Activated gamma-delta T cell treated with anti-CD3 and anti-CD28 coated beads, Interleukin-2, amount 50 U/mL, for 16 hours (primary cell): ENCODE data around the gene TNFSF13.
A peak's percentile ranks its signal among the peaks of the same experiment; 100 is the strongest.

Experiments
- DNase-seq: peaks from one replicate; pipeline ENCODE4 v3.0.0-alpha.2; 2020; ENCODE audit warnings: low read depth

TNFSF13 gene

DNA sequence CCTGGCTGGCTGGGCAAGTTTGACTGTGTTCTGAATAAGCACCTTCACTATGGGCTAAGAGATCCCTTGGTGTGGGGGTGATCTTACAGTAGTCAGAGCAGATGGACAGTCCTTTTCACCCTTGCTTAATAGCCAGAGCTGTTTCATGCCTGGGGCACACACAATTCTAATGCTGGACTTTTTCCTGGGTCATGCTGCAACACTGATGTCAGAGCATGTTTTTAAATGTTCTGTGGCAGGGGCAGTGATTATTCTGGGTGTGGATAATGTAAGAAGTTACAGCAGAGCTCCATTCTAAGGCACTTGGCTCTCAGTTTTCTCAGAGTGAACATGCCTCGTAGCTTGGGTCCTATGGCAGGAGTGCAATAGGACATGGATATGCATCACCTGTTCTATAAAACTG lies 16.9 kb downstream of the TNFSF13 start:
- DNase-seq = no peak

DNA sequence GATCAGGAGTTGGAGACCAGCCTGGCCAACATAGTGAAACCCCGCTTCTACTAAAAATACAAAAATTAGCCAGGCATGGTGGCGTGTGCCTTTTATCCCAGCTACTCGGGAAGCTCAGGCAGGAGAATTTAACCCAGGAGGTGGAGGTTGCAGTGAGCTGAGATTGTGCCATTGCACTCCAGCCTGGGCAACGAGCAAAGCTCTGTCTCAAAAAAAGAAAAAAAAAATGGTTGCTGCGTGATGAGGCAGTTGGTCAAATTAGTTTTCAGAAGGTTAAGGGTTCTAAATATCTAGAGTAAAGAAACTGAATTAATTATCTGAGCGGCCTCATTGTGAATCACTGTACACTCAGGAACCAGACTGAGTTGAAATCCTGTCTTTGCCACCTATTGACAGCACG lies 17.4 kb downstream of the TNFSF13 start:
- no peak for DNase-seq

DNA sequence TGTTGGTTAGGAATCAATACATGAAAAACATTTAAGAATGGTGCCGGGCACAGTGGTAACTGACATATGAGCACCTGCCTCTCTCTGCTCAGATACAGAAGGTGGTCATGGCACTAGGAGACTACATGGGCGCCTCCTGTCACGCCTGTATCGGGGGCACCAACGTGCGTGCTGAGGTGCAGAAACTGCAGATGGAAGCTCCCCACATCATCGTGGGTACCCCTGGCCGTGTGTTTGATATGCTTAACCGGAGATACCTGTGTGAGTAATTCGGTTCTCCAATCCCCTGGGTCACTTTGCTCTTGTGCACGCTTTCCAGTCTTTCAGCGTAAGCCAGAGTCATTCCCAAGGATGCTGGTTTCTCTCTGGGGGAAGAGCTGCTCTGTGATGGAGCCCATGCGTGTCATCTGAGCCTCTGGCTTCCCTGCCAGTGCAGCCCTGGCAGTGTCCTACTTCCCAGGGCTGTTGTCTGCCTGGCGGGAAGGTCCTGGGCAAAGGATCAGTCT lies 17.9 kb downstream of the TNFSF13 start:
- no peak for DNase-seq

DNA sequence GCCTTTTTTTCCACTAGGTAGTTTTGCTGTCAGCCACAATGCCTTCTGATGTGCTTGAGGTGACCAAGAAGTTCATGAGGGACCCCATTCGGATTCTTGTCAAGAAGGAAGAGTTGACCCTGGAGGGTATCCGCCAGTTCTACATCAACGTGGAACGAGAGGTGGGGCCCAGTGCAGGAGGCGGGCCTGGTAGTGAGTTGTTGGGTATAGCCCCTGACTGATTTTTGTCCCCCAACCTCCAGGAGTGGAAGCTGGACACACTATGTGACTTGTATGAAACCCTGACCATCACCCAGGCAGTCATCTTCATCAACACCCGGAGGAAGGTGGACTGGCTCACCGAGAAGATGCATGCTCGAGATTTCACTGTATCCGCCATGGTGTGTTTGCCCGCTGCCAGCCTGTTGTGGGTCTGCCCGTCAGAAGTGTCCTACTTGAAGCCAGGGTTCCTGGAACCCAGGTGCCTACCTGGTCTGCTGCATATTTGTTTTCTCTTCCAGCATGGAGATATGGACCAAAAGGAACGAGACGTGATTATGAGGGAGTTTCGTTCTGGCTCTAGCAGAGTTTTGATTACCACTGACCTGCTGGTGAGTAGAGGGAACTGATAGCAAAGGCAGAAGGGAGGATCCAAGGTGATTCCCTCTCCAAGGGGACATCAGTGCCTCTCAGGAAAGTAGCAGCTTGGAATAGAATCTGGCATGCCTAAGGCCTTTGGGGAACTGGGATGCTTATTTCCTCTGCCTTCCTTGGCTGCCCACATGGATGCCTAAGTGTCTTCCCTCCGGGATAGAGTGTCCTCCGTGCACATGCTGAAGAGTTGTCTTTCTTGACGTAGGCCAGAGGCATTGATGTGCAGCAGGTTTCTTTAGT lies 19.0 kb downstream of the TNFSF13 start:
- no peak for DNase-seq

DNA sequence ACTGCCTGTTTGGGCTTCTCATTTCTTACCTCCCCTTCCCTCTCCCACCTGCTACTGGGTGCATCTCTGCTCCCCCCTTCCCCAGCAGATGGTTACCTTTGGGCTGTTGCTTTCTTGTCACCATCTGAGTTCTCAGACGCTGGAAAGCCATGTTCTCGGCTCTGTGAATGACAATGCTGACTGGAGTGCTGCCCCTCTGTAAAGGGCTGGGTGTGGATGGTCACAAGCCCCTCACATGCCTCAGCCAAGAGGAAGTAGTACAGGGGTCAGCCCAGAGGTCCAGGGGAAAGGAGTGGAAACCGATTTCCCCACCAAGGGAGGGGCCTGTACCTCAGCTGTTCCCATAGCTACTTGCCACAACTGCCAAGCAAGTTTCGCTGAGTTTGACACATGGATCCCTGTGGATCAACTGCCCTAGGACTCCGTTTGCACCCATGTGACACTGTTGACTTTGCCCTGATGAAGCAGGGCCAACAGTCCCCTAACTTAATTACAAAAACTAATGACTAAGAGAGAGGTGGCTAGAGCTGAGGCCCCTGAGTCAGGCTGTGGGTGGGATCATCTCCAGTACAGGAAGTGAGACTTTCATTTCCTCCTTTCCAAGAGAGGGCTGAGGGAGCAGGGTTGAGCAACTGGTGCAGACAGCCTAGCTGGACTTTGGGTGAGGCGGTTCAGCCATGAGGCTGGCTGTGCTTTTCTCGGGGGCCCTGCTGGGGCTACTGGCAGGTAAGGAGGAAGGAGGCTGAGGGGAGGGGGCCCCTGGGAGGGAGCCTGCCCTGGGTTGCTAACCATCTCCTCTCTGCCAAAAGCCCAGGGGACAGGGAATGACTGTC lies 20.7 kb downstream of the TNFSF13 start, which contains the start of gene CD68:
Gene CD68 (plus strand): TSS at position 638 of the 833 bp plus-strand sequence. CDS start 40 bp downstream, at position 678.
- DNase-seq = peak; percentile 45

DNA sequence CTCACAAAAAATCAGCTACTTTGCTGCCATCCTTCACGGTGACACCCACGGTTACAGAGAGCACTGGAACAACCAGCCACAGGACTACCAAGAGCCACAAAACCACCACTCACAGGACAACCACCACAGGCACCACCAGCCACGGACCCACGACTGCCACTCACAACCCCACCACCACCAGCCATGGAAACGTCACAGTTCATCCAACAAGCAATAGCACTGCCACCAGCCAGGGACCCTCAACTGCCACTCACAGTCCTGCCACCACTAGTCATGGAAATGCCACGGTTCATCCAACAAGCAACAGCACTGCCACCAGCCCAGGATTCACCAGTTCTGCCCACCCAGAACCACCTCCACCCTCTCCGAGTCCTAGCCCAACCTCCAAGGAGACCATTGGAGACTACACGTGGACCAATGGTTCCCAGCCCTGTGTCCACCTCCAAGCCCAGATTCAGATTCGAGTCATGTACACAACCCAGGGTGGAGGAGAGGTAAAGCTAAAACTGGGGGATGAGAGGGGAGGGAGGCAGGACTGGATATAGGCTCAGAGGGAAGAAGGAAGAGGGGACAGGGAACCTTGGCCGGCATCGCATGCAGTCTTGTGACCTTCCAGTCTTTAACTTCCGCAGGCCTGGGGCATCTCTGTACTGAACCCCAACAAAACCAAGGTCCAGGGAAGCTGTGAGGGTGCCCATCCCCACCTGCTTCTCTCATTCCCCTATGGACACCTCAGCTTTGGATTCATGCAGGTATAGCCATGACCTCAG lies 21.5 kb downstream of the TNFSF13 start:
- DNase-seq = no peak

DNA sequence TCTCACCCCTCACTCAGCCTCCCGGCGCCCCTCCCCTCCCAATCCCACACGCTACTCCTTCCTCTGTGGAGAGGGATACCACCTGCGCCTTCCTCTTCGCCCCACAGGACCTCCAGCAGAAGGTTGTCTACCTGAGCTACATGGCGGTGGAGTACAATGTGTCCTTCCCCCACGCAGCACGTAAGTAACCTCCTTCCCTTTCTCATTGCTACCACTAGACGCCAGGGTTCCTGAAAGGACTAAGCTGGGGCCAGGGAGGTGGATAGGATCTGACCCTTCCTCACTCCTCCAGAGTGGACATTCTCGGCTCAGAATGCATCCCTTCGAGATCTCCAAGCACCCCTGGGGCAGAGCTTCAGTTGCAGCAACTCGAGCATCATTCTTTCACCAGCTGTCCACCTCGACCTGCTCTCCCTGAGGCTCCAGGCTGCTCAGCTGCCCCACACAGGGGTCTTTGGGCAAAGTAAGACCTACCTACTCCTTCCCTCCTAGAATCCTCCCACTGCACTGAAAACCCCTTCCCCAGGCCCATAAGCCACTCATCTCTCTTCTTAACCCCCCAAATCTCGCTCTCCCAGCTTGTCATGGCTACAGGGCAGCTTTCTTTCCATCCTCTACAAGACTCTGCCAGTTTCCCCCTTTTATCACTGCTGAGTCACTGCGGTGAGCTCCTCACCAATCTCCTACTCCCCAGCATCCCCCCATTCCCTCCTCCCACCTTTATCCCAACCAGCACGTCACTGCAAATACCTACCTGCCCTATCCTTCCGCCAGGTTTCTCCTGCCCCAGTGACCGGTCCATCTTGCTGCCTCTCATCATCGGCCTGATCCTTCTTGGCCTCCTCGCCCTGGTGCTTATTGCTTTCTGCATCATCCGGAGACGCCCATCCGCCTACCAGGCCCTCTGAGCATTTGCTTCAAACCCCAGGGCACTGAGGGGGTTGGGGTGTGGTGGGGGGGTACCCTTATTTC lies 22.3 kb downstream of the TNFSF13 start:
- DNase-seq = no peak

DNA sequence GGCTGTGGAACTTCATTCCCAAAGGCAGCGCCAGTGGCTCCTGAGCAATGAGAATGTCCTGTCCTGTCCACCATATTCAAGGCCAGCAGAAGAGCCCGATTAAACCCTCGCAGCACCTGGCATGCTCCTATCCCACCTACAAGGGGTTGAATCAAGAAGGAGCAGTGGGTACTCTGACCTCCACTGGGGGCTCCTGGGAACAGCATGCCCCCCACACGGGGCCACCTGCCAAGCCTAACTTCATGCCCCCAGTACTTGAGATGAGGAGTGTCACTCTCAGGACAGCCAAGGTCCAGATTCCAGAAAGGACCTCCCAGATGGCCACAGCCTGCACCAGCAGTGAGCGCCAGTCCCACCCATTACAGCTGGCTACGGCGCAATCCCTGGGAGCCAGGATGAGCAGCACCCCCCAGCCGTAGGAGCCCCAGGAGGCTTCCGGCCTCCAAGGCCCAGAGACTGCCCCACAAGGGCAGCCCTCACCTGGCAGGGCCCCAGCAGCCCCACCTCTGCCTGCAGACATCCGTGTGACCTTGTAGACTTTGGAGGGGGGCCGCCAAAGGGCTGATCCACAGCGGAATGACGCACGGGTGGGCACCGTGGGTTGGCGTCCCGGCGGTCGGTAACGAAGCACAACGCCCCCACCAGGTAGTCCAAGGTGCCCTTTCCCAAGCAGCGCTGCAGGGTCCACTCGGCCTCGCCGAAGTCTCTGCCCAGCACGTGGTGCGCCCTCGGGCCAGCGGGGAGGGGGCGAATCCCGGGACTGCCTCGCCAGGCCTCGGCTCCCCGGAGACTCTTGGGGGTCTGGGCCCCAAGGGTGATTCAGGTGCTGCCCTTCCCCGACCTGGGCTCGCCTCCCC lies 24.1 kb downstream of the TNFSF13 start:
- DNase-seq = no peak

DNA sequence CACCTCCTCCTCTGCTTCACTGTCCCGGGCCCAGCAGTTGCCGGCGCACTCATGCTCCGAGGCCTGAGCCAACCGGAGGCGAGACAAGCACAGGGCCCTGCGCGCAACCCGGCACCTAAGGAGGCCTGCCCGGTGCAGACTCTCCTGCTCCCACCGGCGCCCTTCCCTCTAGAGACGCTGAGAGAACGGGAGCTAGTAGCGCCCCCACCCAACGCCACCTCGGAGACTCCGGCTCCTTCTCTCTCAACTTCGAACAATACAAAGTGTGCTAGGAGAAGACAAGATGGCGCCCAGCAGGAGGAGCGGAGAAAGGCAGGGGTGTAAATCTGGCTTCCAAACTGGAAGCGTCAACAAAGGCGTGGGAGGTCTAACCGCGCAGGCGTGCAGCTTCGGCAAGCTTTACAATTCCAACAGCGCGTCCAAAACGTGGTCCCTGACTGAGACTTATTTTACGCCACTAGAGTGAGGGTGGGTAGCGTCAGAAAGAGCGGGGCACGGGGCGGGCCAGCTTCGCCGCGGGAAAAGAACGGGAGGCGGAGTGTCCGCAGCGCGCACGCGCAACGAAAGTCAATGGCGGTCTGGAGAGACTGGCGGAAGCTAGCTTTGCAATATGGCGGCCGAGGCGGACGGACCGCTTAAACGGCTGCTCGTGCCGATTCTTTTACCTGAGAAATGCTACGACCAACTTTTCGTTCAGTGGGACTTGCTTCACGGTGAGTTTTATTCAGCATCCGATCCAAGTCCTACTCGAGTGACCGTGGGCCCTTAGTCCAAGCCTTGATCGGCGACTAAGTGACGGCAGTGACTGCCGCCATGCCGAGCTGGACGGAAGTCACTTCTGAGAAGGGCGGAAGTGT lies 24.9 kb downstream of the TNFSF13 start, which contains the start of gene MPDU1:
Gene MPDU1 (plus strand): TSS at position 600 of the 857 bp plus-strand sequence. CDS start 11 bp downstream, at position 611.
- DNase-seq = peak; percentile 90

DNA sequence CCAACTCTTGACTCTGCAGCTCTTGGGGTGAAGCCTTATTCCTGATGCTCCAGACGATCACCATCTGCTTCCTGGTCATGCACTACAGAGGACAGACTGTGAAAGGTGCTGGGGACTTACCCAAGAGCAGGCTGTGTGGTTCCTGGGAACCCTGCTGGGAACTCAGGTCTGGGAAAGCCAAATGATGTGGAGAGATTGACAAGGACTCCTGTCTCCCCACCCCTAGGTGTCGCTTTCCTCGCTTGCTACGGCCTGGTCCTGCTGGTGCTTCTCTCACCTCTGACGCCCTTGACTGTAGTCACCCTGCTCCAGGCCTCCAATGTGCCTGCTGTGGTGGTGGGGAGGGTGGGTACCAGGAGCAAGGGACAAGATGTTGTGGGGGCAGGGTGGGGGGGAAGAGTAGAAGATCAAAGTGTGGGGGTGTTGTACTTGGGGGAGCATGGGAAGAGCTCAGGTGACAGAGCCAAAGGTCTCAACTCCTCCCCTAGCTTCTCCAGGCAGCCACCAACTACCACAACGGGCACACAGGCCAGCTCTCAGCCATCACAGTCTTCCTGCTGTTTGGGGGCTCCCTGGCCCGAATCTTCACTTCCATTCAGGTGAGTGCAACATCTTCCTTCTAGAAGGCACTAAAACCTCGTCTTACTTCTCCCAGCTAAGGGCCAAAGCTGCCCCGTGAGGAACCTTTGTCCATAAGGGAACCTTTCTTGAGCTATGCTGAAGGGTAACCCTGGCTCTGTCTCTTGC lies 28.3 kb downstream of the TNFSF13 start:
- no peak for DNase-seq

DNA sequence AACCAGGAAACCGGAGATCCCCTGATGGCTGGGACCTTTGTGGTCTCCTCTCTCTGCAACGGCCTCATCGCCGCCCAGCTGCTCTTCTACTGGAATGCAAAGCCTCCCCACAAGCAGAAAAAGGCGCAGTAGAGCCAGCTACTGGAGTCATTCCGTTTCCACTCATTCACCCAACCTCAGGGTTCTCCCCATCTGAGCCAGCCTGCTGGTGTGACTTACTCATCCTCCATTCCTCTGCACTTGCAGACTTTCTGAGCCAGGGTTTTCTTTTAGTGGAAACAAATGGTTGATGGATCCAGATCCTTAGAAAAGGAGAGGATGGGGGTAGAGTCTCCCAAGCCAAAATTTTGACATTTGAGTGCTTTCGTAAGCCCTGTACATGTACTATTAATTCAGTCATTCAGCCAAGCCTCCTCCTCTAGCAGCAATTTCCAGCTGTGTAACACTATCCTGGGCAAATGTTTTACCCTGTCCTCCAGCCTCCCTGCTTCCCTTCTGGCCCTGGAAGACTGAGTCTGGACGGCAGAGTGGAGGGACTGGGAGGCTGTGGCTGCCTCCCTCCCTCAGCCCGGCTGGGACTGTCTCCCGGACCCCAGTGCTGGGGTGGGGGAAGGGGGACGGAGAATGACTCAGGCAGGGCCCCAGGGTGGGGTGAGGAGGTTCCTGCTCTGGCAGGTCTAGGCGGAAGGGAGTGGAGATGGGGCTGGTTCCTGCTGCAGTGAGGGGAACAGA lies 29.0 kb downstream of the TNFSF13 start:
- DNase-seq = no peak

DNA sequence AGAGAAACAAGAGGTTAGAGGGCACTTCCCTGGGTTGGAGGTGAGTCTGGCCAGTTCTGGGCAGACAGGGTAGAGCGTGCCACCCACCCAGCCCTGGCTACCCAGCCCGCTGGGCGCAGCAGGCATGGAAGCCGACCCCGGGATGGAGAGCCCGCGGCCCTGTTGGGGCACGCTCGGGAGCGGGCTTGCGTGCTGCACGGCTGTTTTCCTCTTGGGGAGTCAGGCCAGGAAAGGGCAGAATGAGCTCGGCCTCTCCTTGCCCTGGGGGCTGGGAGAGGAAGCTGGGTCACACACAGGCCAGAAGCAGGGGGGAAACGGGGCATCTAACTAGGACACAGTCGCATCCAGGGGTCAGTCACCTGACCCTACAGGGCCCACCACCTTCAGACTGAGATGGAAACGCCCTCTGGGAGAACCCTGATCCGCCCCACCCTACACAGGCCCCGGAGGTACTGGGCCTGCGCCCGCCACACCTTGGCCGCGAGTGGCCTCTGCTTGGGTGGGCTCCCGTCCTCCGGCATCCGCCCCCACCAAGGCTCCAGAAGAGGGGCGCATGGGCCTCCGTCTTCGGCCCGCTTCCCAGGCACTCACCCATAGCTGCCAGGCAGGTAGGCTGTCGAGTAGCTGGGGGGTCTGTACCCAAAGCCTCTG lies 30.1 kb downstream of the TNFSF13 start:
- DNase-seq = no peak

DNA sequence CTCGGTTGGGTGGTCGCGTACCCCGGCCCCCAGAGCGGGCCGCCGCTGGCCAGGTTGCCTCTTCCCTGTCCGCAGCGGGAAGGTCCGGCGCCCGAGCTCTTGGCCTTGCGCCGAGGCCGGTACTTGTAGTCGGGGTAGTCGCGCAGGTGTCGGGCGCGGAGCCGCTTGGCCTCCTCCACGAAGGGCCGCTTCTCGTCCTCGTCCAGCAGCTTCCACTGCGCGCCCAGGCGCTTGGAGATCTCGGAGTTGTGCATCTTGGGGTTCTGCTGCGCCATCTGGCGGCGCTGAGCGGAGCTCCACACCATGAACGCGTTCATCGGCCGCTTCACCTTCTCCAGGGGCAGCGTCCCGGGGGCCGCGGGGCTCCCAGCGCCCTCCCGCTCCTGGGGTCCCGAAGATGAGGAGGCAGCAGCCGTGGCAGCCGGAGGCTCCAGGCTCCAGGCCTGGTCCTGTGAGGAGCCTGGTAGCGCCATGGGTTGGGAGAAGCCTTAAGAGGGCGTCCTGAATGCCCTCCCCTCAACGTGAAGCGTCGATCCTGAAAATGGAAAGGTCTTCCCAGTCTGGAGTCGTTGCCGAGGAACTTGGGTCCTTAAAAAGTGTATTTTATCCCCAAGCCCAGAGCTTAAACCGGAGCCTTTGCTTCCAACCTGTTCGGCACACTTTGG lies 30.8 kb downstream of the TNFSF13 start:
- peak; percentile 49 for DNase-seq

DNA sequence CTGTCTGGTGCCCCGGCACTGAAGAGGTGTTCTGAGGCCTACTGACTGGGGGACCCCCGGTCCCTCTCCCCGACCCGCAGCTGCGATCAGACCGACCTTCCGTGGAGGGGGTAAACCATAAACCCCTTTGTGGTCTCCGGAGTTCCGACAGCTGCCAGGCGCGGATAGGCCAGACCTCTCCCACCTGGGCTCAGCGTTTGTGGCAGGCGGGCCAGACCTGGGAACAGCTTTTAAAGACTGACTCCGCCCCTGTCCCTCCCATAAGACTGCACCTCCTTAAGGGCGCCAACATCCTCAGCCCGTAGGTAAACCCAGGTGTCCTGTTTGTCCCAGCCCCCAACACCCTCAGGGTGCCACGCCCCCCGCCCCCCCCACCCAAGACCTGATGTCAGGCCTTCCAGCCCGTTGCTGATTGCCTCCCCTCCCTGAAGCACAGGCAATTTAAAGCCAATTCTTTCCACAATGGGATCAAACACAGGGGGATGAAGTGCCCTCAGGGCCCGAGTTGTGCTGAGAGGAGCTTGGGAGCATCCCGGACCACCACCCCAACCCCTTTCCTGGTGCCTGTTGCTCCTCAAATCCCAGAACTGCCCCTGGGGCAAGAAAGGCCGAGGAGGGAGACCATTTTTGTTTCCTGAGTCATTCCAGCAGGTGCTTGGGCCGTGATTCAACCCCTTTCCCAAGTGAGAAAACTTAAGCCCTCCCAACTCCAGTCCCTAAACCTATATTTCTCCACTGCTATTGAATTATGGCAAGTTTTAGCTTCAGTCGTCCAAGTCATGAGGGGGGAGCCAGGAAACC lies 31.5 kb downstream of the TNFSF13 start, which contains the start of gene SOX15:
Gene SOX15 (minus strand): TSS at position 204 of the 801 bp plus-strand sequence. CDS start 418 bp downstream, outside the sequence.
- no peak for DNase-seq

DNA sequence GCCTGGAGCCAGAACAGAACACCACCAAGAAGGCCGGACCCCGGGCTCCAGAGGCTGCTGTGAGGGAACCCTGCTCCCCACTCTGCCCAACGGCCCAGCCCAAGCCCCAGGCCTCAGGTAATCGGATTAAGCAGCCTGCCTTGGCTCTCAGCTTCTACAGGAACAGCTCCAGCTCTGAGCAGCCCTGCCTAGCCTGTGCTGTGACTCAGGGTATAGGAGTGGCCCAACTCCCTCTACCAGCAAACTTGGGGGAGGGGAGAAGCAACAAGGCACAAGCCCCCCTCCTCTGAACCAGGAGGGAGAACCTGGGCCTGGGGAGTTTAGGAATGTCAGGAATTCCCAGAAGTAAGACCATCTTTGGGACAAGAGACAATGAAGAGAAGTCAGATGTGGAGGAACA lies 32.2 kb downstream of the TNFSF13 start:
- no peak for DNase-seq
